Activated naive CD4-positive, alpha-beta T cell (primary cell): Measurements from ENCODE around the gene ARHGEF39.
A peak's percentile ranks its signal among the peaks of the same experiment; 100 is the strongest.

Source experiments
- DNase-seq, 4 experiments: peaks; one replicate each; lab custom pipeline; 2025; lab: John Stamatoyannopoulos, UW

Gene ARHGEF39

DNA sequence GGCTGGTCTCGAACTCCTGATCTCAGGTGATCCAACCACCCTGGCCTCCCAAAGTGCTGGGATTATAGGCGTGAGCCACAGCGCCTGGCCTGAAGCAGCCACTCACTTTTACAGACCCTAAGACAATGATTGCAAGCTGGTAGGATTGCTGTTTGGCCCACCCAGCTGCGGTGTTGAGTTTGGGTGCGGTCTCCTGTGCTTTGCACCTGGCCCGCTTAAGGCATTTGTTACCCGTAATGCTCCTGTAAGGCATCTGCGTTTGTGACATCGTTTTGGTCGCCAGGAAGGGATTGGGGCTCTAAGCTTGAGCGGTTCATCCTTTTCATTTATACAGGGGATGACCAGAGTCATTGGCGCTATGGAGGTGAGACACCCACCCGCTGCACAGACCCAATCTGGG, 10.2 kb upstream of the ARHGEF39 start:
- no peak for DNase-seq

- DNase-seq = no peak
Observed at GRCh38 chr9:35674025-35674361, 9.0 kb upstream of the ARHGEF39 start.

DNA sequence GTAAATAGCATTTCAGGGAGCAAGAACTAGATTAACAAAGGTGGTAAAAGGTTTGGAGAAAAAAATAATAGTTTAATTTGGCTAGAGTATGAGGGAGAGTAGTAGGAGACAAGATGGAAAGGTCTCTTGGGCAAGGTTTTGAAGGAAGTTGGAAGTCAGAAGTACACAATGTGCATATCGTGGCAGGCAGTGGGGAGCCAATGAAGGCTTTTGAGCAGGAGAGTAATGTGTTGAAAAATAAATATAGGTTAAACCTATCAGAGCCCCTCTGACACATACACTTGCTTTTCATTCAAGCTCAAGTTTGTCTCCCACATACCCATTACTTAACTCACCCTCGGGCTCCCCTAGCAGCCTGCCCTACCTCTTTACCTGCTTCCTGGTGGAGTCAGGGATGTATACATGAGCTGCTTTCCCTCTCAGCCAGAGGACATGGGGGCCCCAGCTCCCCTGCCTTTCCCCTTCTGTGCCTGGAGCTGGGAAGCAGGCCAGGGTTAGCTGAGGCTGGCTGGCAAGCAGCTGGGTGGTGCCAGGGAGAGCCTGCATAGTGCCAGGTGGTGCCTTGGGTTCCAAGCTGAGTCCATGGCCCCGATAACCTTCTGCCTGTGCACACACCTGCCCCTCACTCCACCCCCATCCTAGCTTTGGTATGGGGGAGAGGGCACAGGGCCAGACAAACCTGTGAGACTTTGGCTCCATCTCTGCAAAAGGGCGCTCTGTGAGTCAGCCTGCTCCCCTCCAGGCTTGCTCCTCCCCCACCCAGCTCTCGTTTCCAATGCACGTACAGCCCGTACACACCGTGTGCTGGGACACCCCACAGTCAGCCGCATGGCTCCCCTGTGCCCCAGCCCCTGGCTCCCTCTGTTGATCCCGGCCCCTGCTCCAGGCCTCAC, 8.4 kb upstream of the ARHGEF39 start, which contains the start of gene CA9:
Gene CA9, plus strand, starts transcription at position 797 of the 893 bp plus-strand sequence. Its CDS starts 32 bp downstream, at position 829.
- no peak for DNase-seq

DNA sequence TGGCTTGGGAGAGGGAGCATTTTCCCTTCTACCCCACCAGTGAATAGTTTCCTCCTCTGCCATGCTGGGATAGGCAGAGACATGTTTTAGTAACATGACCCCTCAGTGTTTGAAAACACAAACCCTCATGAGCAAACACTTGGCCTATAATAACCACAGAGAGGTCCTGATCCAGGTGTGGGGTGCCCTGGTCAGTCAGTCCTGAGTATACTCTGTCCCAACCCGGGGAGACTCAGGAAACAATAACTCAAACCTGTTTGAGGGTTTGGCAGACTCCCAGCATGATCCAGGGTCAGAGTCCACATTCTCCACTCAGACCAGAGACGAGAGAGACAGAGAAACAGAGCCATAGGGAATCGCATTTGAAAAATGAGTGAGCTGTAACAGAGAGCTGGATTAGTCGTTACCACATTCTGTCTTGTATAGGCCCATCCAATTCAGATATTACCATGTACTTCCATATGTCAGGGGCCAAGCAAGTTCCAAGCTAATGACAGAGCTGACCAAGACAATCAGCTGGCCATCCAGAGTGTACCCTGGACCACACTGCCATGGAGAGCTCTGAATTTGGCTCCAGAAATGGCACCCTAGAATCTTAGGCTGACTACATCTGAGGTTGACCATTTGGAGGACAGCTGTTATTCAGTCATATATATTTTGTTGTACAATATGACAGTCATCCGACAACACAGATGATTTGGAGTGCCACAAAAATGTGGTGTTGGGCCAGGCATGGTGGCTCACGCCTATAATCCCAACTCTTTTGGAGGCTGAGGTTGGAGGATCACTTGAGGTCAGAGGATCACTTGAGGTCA, 4.5 kb upstream of the ARHGEF39 start:
- no peak for DNase-seq

DNA sequence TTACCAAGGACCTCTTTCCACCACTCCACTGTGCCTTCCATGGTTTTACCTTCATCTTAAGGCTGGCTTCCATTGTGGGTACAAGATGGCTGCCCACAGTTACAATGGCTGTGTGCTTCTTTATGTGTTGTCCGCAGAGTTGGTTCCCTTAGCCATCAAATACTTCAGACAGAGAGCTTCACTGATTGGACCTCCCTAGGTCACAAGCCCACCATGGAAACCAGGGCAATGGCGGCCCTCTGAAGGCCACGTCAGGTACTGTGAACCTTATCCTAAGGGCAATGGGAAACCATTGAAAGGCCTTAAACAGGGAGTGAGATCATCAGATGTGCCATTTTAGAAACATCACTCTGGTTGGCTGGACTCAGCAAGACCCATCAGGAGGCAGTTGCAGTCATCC, 2.9 kb upstream of the ARHGEF39 start:
- DNase-seq = no peak

DNA sequence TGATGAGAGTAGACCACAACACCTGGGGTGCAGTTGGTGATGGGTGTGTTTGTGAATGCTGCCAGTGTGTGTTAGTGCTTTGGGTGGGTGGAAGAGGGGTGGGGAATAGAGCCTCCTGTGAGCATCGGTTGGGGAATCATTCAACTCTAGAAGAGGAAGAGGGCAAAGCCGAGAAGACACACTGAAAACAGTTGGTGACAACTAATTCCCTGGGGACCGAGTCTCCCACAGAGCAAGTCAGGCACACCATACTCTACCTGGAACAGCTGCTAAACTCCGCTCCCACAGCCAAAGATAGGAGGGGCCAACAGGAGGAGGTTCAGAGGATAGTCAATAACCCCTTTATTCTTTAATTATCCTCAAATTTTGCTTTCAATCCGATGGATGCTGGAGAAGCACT, 1.6 kb upstream of the ARHGEF39 start:
- DNase-seq = no peak

DNA sequence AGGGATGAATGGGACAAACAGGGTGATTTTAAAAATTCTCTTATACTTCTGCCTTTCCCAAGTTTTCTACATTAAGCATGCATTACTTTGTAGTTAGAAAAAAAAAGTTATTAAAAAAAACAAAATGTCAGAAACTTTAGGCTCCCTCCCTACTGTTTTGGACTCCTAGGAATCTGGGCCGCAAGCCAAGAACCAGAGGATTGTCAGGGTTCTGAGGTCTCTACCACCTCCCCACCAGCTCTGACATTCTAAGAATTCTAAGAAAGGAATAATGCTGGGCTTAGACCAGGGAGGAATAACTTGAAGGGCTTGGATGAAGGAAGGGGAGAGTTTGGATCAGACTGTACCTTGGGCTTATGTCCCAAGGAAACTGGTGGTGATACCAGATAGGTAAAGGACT, 1.1 kb upstream of the ARHGEF39 start:
- DNase-seq = no peak

DNA sequence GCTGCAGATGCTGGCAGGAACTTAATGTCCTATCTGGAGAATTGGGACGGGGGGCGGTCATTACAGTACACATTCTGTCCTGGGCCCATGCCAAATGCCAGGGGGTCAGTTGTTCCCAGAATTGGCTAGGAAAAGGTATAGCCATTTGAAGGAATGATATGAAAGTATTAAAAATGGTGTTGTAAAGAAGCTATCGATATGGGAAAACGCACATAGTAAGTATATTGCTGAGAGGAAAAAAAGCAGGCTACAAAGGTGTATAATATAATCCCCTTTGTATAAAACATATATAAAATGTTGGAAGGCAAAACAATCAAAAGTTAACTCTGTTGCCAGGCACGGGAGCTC, 450 bp upstream of the ARHGEF39 start:
- no peak for DNase-seq

DNA sequence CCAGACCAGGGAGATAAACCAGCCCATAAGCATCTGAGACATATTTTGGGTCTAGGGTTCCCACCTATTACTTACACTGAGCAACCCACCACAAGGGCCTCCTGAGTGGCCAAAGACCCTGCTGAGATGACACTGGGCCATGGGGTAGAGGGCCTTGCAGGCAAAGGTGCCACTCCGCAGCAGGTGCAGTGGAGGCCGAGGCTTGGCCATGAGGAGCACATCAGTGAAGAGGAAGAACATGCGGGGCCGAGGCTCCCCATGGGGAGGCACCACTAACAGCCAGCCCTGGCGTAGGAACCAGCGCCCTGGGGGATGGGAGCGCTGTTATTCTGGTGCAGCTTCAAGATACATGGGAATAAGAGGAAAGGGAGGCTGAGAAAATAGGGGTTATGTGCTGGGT, 2.6 kb downstream of the ARHGEF39 start:
- no peak for DNase-seq

DNA sequence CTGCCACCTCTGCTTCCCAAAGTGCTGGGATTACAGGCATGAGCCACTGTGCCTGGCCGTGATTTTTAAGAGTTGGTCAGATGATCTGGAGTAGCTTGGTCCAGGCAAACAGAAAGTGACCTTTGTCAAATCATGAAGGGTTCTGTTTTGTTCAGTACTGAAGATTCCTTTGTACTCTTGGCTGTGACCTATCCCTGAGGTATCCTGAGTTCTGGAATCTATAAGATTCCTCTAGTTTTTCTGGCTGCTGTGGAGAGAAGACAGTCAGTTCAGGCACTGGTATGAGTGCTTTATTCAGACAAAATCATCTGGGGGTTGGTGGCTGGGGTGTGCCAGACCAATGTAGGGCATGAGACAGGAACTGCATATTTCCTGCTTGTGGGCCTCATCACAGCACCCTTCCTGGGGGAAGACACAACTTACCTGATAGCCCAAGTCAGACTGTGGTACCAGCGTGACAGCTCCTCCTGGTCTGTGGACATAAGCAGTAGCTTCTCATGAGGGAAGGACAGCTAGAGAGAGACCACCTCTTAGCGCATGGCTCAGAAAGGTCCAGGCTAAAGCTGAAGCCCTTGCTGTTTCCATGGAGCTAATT, 3.1 kb downstream of the ARHGEF39 start:
- no peak for DNase-seq

DNA sequence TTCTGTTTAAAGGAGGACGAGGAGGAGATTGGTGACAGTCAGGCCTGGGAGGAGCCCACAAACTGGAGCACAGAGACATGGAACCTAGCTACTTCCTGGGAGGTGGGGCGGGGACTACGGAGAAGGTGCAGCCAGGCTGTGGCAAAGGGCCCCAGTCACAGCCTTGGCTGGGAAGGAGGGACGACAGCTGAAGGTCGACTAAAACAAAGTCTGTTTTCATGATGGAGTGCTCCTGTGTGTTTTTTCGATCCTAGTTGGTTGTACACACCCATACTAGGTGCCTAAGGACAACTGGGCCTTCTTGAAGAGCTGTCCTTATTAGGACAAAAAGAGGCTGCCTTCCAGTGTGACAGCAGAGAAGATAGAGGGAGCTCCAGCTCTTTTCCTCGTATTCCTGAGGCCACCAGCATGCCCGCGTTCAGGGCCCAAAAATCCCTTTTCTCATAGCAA, 4.0 kb downstream of the ARHGEF39 start:
- DNase-seq = no peak

- DNase-seq = no peak
Observed at GRCh38 chr9:35659340-35659739, 5.7 kb downstream of the ARHGEF39 start.

DNA sequence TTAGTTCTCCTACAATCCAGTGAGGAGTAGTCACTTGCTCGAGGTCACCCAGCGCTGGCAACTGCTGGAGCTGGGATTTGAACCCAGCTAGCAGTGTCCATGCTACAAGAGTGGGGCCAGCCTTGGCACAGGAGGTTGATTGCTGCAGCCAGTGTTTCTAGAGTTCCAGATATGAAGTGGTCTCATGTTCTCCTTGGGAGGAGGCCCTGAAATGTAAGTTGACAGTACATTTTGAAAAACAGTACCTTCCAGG, 6.1 kb downstream of the ARHGEF39 start:
- no peak for DNase-seq

GRCh38 chr9:35658137-35658967, 6.6 kb downstream of the ARHGEF39 start, which contains the start of gene CCDC107:
TSS of gene CCDC107 (plus strand) at chr9:35658292. CDS start at chr9:35658380, 88 bp downstream.
- peak; percentile 66 to 76 (median 73) for DNase-seq

DNA sequence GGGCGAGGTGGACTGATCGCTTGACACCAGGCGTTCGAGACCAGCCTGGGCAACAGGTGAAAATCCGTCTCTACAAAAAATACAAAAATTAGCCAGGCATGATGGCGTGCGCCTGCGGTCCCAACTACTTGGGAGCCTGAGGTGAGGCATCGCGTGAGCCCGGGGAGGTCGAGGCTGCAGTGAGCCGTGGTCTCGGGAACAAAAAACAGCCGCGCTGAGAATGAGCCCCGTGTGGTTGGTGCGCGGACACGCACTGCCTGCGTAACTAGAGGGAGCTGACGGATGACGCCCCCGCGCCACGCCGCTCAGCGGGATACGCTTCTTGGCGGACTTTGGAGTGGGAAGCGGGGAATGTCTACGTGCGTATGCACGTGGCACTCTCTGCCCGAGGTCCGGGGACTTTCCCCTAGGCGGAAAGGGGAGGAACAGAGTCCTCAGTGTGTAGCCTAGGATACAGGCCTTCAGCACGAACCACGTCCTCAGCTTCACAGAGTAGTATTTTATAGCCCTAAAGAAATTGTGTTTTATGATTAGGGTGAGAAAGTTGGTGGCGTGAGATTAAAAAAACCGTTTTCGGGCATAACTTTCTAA, 7.4 kb downstream of the ARHGEF39 start, which contains the start of gene RMRP:
Gene RMRP, minus strand, starts transcription at position 474 of the 591 bp plus-strand sequence.
- peak; percentile 55 to 77 (median 69) for DNase-seq

DNA sequence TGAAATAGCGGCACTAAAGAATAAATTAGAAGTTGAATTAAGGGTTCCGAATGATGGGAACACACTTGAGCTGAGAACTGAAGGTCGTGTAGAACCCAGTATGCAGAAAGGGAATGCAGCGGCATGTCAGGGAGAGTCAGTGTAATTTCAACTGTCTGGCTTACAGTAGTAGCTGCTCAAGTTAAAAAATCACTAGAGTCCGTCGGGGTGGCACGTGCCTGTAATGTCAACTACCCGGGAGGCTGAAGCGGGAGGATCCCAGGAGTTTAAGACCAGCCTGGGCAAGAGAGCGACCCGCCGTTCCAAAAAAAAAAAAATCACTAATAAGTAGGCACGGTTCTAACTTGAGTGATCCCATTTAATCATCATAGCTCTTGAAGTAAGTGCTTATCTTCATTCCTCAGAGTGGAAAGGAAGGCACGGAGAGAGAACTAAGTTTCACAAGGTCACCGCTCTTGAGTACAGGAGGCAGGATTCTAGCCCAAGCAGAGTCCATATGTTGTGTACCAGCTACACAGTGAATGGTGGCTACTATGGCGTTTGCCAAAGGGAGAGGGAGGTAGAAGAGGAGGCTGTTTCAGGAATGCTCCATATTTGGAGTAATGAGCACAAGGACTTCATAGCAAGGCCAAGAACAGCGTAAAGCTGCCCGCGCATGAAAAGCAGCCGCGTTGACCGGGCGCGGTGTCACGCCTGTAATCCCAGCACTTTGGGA, 8.0 kb downstream of the ARHGEF39 start:
- DNase-seq = no peak

DNA sequence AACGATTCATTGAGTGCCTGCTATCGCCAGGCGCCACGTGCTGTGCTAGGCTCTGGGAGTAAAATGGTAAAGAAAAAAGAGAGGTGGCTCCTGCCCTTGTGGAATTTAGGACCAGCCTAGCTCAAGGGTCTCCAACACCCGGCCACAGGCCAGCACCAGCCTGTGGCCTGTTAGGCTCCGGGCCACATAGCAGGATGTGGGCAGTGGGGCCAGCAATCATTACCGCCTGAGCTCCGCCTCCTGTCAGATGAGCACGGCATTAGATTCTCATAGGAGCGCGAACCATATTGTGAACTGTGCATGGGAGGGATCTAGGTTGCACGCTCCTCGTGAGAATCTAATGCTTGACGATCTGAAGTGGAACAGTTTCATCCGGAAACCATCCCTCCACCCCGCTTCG, 8.6 kb downstream of the ARHGEF39 start:
- DNase-seq = no peak

- no peak for DNase-seq
Observed at GRCh38 chr9:35653611-35654010, 11.4 kb downstream of the ARHGEF39 start.

DNA sequence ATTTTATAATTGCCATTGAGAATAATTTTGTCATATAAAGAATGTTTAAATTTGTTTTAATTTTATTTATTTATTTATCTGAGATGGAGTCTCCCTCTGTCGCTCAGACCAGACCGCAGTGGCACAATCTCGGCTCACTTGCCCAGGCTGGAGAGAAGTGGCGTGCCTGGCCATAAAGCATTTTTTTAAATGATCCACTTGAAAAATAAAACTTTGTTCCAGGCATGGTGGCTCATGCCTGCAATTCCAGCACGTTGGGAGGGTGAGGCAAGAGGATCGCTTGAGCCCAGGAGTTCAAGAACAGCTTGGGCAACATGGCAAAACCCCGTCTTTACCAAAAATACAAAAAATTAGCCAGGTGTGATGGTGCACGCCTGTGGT, 12.2 kb downstream of the ARHGEF39 start:
- no peak for DNase-seq

DNA sequence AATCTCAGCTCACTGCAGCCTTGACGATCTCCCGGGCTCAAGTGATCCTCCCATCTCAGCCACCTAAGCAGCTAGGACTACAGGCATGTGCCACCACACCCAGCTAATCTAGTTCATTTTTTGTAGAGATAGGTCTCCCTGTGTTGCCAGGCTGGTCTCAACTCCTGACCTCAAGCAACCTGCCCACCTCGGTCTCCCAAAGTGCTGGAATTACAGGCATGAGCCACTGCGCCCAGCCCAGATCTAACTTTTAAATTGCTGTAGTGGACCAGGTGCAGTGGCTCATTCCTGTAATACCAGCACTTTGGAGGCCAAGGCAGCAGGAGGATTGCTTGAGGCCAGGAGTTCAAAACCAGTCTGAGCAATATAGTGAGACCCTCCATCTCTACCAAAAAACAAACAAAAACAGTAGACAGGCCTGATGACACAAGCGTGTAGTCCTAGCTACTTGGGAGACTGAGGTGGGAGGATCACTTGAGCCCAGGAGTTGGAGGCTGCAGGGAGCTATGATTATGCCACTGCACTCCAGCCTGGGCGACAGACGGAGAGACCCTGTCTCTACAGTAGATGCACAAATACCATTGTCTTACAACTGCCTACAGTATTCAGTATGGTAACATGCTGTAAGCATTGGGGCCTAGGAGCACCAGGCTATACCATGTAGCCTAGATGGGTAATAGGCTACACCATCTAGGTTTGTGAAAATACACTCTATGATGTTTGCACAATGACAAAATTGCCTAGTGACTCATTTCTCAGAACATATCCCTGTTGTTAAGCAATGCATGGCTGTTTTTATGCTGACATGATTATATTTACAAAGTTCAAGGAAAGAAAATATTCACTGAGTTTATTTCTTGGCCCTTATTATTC, 12.8 kb downstream of the ARHGEF39 start:
- DNase-seq = no peak
